Urinary bladder (tissue), 4 donors: Measurements from ENCODE around the gene SLC12A4. TPM values are rescaled to one million over a fixed set of nuclear protein-coding genes. Genes with fewer than 3 reads are reported as not detected.

ENCODE experiments used
- DNase-seq: peaks from one replicate; pipeline ENCODE4 v3.0.0-alpha.2; 2015; ENCODE audit errors: extremely low spot score
- H3K27ac ChIP-seq: one replicate; pipeline ENCODE4 v1.5.1; 2013; ENCODE audit warnings: low read depth, mild to moderate bottlenecking, moderate library complexity
- H3K36me3 ChIP-seq: one replicate; pipeline ENCODE4 v1.6.1; 2013; ENCODE audit warnings: mild to moderate bottlenecking, moderate library complexity; ENCODE audit not compliant: insufficient read depth
- H3K4me1 ChIP-seq: one replicate; pipeline ENCODE4 v1.6.1; 2013; ENCODE audit warnings: mild to moderate bottlenecking, moderate library complexity; ENCODE audit not compliant: insufficient read depth
- H3K4me3 ChIP-seq: one replicate; pipeline ENCODE4 v1.5.1; 2013; ENCODE audit warnings: low read depth, low read length
- WGBS: extraction: QIAGEN DNeasy Blood & Tissue Kit; methylation state at CpG from one replicate; pipeline ENCODE4 v1.1.7; 2013; 5-methylcytosine and 5-hydroxymethylcytosine counted together
- polyA plus RNA-seq: library from polyadenylated mRNA; stranded (reverse); fragments of 200-250 nt; gene quantifications from one replicate; pipeline ENCODE4 v1.2.3, GENCODE V29; 2013
- total RNA-seq: library from RNA; depleted of rRNA; stranded (reverse); fragments of >200 nt; gene quantifications from one replicate; pipeline ENCODE4 v1.2.3, GENCODE V29; 2014
- donor health status: healthy with polysubstance abuse.
- donor health status: healthy.

SLC12A4 gene
- total and polyA plus RNA-seq, 2 donors = 42.4 to 50.7 TPM

DNA sequence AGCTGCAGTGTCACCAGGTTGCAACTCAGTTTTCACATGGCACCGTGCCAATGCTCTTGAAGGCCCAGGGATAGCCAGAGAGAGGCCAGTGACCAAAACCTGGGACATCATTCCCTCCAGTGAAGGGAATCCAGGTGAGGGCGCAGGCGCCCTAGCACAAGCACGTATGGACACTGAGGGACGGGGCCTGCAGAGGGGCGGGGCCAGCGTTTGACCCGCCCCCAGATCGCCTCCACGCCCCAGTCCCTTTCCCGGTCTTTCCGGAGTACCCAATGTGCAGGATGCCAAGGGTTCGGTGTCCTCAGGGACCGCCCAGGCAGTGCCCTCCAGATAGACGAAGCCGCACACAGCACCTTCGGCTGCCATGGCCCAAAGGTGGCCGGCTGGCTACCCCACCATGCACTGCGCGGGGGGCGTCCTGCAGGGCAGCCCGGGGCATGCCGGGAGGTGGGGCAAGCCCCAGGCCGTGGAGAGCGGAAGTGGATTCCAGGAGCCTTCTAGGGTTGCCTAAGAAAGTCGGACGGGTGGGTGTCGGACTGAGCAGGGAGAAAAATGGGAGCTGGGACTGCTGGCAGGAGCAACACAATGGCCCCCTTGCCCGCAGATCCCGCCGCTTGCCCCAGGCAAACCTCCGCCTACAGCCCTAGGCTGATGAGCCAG lies 4.6 kb downstream of the SLC12A4 start:
- H3K4me3 ChIP-seq = no peak overlapping the region
- 47% methylated on average over 32 of the region's 32 CpGs for WGBS
- no peaks in the 10 kb centered on the region for H3K4me1 ChIP-seq
- DNase-seq = no peak
- H3K36me3 ChIP-seq = no peaks in the 10 kb centered on the region
- H3K27ac ChIP-seq = no peak overlapping the region

DNA sequence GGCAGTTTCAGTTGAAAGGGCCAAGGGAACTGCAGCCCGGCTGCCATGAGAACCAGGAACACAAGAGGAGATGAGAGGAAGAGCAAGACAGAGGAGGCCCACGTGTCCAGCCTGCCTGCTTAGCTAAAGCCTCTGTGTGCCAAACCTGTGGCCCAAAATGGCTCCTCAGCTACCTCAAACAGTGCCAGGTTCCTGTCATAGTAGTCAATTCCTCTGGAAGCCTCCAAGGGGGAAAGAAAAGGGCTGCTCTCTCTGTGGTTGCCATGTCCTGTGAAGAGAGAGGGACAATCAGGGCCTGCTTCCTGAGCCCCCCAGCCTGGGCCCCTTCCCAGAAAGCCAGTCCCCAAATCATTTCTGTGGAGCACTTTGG lies 5.2 kb downstream of the SLC12A4 start:
- Histone ChIP-seq H3K36me3 (no peaks in the 10 kb centered on the region), H3K4me1 (no peaks in the 10 kb centered on the region), H3K27ac (no peak overlapping the region), H3K4me3 (no peak overlapping the region)
- no peak for DNase-seq
- WGBS = 66% methylated on average over 2 of the region's 2 CpGs

DNA sequence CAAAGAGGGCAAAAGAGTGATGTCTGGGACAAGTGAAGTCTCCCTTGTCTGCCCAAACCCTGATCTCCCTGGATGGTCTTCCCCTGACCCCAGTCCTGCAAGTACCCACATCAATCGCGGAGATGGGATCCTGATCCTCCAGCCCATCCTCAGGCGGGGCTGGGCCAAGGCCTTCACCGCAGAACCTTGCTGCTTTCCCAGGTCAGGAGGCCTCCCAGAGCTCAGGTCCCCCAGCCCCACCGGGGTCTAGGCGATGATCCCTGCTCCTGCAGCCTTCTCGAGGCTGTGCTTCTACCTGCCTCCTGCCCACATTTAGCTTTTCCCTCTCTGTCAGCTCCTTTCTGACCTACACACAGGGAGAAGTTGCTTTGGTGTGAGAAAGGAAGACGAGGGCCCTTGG lies 6.3 kb downstream of the SLC12A4 start:
- Histone ChIP-seq H3K27ac (no peak overlapping the region), H3K4me3 (no peak overlapping the region), H3K36me3 (no peaks in the 10 kb centered on the region), H3K4me1 (no peaks in the 10 kb centered on the region)
- DNase-seq = no peak
- 92% methylated on average over 8 of the region's 8 CpGs for WGBS

DNA sequence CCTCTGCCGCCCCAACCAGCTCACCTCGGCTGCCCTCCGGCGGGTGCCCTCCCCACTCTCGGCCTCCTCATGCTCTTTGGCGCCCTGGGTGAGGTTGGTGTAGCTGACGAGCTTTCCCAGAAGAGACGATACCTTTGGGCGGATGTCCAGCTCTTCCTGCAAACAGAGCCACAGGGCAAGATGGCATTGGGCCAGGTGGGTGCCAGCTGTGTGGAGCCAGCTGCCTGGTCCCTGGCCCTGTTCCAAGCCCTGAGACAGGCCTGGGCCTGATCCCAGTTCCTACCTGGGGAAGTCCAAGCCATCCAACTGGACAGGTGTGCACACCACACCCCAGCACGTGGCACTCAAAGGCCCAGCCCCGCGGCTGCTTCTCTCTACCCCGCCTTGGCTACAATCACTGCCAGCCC lies 6.9 kb downstream of the SLC12A4 start:
- Histone ChIP-seq H3K4me3 (no peak overlapping the region), H3K27ac (peak overlapping the region; percentile 33), H3K4me1 (no peaks in the 10 kb centered on the region), H3K36me3 (no peaks in the 10 kb centered on the region)
- no peak for DNase-seq
- 80% methylated on average over 13 of the region's 13 CpGs for WGBS

DNA sequence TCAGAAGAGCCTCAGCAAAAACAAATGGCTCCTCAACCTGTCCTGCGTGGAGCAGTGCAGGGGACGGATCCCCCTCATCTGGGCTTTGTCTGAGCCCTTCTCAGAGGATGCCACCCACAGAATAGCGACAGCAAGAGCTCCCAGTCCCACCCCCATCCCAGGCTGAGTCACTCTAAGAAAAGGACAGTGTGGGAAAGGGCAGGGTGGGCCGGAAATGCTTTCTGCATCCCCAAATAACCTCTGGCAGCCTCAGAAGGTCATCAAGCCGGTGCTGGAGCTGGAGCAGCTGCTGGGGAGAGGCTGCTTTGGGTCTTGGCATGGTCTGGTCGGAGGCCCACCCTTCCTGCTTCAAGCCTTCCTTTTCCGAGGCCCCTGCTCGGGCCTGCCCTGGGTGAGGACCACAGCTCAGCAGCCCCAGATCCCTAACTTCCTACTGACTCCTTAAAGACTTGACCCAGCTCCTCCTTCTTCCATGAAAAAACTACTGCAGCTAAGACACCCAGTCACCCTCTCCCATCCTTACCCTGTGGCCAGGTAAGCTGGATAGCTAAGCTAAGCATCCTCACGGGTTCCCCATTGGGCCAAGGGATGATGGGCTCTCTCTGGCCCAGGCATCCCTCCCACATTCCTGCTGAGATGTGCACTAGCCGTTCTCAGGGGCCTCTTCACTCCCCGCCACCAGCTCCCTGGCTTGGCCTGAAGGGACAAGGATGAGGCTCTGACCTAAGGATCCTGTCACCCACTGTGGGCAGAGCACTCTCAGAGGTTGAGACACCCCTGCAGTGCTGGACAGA lies 8.7 kb downstream of the SLC12A4 start:
- WGBS = 48% methylated on average over 11 of the region's 11 CpGs
- Histone ChIP-seq H3K4me1 (no peaks in the 10 kb centered on the region), H3K4me3 (no peak overlapping the region), H3K36me3 (no peaks in the 10 kb centered on the region), H3K27ac (no peak overlapping the region)
- no peak for DNase-seq

DNA sequence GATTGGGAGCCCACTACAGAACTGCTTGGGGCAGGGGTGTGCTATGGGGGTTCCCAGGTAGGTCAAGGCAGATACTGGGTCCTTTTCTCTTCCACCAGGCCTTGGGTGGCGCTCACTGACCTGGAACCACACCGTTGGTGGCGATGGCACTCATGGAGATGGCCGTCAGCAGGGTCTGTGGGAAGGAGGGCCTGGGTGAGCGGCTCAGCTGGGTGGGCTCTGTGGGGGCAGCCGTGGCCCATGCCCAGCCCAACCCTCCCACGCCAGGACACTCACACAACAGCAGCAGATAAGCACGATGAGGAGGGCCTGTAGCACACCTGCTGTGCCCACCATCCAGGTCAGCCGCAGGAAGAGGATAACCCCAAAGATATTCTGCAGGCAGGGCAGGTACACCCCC lies 10.8 kb downstream of the SLC12A4 start:
- Histone ChIP-seq H3K4me1 (no peaks in the 10 kb centered on the region), H3K36me3 (peaks cover 3% of the 10 kb centered on the region), H3K4me3 (no peak overlapping the region), H3K27ac (no peak overlapping the region)
- no peak for DNase-seq
- WGBS = 95% methylated on average over 9 of the region's 9 CpGs

DNA sequence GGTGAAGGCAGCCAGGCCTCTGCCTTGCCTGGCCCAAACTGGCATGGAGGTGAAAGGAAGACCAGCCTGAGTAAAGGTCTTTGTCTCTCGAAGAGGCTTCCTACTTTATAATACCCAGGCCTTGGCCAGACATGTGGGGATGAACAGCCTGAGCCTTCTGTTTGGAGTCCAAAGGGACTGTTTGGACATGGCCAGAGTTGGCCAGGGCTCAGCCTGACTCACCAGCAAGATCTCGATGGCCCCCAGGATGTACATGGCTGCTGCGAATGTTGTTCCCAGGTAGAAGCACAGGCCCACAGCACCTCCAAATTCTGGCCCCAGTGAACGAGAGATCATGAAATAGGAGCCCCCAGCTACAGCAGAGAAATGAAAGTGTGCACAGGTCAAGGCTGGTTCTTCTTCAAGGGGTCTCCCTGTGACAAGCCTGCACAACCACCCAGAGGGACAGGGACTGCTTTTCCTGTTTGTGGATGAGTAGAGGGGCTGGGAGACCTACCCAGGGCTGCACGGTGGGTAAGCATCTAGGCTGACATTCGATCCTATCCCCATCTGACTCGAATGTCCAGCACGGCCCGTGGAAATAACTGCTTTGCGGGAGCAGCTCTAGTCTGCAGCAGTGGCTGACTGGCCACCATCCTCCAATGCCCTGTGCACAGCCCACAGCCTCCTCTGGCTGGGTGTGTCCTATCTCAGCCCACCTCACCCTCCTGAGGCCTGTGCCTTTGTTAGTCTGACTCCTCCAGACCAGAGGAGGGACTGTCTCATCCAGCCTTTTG lies 13.8 kb downstream of the SLC12A4 start:
- H3K27ac ChIP-seq = no peak overlapping the region
- H3K4me1 ChIP-seq = no peaks in the 10 kb centered on the region
- DNase-seq = no peak
- peaks cover 3% of the 10 kb centered on the region for H3K36me3 ChIP-seq
- 79% methylated on average over 10 of the region's 10 CpGs for WGBS
- no peak overlapping the region for H3K4me3 ChIP-seq

DNA sequence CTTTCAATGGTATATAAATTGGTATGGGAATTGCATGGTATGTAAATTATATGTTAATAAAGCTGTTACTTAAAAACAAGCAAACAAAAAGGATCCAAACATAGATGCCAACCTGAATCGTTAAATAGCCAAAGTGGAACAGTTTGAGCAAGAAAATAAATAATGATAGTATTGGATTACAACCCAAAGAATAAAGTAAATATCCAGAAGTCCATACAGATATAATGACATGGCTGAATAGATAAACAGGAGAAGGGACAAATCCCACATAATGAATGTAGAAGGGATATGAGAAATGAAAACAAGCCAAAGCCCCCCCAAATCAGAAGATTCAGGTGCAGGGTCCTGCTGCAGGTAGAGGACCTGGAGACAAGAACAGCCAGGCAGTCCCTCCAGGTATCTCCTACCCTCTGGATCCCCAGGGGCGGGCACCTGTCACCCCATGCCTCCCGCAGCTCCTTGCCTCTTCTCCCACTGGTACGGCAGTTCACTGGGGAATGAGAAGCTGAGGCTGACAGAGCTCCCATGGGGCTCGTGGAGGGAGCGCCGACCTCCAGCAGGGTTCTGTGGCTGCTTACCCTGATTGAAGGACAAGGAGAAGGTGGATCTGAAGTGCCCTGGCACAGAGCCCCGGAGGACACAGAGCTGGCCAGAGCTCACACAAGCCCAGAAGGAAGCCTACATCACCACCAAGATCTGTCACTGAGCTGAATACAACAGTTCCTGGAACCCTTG lies 14.6 kb downstream of the SLC12A4 start:
- H3K36me3 ChIP-seq = peaks cover 3% of the 10 kb centered on the region
- no peak for DNase-seq
- WGBS = 90% methylated on average over 8 of the region's 8 CpGs
- no peaks in the 10 kb centered on the region for H3K4me1 ChIP-seq
- no peak overlapping the region for H3K4me3 ChIP-seq
- H3K27ac ChIP-seq = no peak overlapping the region

DNA sequence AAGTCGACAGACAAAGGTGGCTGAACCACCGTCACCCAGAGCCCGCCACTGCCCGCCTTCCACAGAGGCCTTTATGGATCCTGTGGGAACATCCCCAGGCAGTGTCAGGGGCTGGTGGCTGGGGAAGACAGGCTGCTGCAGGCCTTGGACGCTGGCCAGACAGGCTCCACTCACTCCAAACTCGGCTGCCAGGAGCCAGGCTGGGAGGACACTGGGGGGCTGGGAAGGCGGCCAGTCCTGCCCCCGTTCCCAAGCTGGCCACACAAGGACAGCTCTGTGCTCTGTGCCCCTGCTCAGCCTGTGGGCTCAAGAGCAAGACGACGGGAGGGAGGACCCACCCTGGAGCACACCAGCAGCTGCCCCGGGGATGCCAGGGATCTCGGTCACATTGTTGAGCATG lies 17.0 kb downstream of the SLC12A4 start:
- WGBS = 49% methylated on average over 12 of the region's 12 CpGs
- Histone ChIP-seq H3K4me1 (no peaks in the 10 kb centered on the region), H3K36me3 (peaks cover 6% of the 10 kb centered on the region), H3K4me3 (no peak overlapping the region), H3K27ac (no peak overlapping the region)
- no peak for DNase-seq

DNA sequence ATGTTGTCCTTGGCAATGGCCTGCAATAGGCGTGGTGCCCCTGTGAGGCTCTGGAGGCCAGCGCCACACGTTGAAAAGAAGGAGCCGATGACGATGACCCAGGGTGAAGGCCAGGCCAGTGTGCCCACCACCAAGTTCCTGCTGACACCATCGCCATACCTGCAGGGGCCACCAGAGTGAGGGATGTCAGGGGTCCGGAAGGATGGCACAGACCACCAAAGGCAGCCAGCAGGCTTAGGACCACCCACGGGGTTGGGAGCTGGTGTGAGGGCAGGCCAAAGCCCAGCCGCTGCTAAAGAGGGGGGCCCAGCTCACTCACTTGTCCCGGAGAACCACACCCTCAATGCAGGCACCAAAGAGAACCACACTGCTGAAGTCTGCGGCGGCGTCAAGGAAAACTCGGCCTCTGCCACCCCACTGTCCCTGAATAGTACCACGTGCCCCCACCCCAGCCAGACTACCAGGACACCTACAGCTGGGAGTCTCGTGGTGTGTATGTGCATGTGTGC lies 18.0 kb downstream of the SLC12A4 start:
- DNase-seq = no peak
- 87% methylated on average over 16 of the region's 16 CpGs for WGBS
- H3K27ac ChIP-seq = no peak overlapping the region
- H3K36me3 ChIP-seq = peaks cover 6% of the 10 kb centered on the region
- no peaks in the 10 kb centered on the region for H3K4me1 ChIP-seq
- H3K4me3 ChIP-seq = no peak overlapping the region

DNA sequence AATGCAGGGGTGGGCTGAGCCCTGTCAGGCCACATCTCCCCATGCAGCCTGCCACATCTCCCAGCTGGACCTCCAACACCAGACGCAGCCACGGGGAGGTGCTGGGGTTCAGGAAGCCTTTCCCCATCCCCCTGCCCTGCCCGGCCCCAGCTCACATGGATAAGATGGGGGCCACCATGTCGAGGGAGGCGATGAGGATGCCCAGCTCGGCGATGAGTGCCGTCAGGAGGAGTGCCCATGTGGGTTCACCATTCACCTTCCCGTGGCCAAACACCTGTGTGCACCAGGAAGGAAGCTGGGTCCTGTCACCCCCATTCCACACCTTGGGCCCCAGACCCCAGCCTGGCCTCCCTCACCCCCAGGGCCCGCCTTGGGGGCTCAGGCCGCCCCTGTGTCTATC lies 18.8 kb downstream of the SLC12A4 start:
- Histone ChIP-seq H3K27ac (no peak overlapping the region), H3K4me1 (no peaks in the 10 kb centered on the region), H3K36me3 (peaks cover 6% of the 10 kb centered on the region), H3K4me3 (no peak overlapping the region)
- 89% methylated on average over 11 of the region's 11 CpGs for WGBS
- no peak for DNase-seq

DNA sequence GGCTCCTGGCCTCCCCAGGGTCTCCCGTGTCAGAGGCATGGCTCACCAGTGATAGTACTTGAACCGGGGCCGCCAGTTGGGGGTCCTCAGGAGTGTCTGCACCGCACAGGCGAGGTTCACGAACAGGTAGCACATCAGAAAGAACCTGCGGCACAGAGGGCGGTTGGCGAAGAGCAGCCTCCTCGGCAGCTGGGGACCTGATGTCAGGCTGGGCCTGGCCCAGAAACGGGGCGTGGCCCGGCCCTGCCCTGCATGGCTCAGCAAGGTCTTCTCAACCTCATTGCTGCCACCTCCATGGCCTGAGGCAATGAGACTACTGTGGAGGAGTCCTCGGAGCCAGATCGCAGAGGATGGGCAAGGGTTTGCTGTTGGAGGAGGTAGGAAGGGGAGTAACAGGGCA lies 20.4 kb downstream of the SLC12A4 start:
- WGBS = 90% methylated on average over 15 of the region's 15 CpGs

DNA sequence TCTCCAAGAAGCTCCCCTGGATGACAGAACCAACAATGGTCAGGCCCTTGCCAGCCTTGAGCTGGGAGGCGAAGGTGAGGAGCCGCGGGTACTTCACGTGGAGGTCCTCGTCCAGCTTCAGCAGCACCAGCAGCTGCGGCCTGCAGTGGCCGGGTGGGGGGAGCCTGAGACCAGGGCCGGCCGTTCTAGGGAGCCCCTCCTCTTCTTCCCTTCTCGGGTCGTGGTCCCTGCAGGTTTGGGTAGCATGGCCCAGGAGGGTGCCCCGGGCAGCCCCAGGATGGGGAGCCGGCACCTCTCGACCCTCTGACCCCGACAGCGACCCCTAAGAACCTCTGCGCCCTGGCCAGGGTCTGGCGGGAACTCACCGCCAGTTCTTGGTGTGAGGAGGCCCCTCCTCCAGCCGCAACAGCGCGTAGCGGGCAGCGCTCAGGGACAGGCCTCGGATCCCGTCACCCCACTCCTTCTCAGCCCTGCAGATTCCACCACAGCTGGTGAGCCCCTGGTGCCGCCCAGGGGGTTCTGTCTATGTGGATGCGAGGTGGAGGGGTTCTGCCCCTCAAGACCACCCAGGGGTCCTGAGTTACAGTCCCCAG lies 21.4 kb downstream of the SLC12A4 start:
- peaks cover 3% of the 10 kb centered on the region for H3K36me3 ChIP-seq
- WGBS = 90% methylated on average over 28 of the region's 28 CpGs
- H3K4me1 ChIP-seq = no peaks in the 10 kb centered on the region

More for the DNA sequence above, 20.4 kb downstream of the SLC12A4 start:
- no peak for DNase-seq
- Histone ChIP-seq H3K36me3 (peaks cover 3% of the 10 kb centered on the region), H3K27ac (no peak overlapping the region), H3K4me1 (no peaks in the 10 kb centered on the region), H3K4me3 (no peak overlapping the region)

More for the DNA sequence above, 21.4 kb downstream of the SLC12A4 start:
- Histone ChIP-seq H3K4me3 (no peak overlapping the region), H3K27ac (no peak overlapping the region)
- no peak for DNase-seq
